LNCAP (cell line): Measurements from ENCODE around the gene RALGAPA1.
A peak's percentile ranks its signal among the peaks of the same experiment; 100 is the strongest.

Source experiments
- CTCF ChIP-seq: fragments of 450-650 bp; IDR thresholded peaks from 2 replicates; pipeline ENCODE4 v1.5.1; 2017; ENCODE audit warnings: mild to moderate bottlenecking

RALGAPA1 gene

DNA sequence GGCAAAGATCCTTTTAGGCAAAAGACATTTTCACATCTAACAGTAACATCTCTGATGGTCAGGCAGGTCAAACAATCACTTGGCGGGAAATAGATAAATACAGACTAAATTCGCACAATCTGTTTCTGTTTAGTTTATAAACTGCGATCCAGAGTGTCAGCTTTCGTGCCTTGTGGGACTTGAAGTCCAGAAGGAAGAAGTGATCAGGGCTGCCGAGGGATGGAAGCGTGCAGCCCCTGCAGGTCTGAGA lies 16.8 kb upstream of the RALGAPA1 start:
- no peak for TF ChIP-seq CTCF

DNA sequence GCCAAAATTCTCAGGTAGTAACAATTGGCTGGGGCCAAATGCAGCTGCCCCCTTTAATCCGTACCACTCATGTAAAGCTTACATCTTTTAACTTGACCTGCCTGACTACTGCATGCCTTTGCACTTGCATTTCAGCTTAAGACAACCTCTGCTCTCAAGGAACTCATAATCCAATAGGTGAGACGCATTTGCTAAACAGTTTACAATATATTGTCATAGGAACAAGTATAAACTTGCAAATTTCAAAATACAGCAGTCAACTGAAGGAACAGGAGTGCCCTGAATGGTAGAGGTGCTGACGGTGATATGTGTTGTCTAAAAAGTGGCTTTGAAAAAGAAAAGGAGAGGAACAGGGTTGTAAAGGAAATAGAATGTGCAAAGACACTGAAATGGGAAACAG lies 13.4 kb upstream of the RALGAPA1 start:
- no peak for TF ChIP-seq CTCF

- peak; percentile 91 for TF ChIP-seq CTCF
Observed at GRCh38 chr14:35821564-35822411, 12.7 kb upstream of the RALGAPA1 start.

- no peak for TF ChIP-seq CTCF
Observed at GRCh38 chr14:35819591-35820540, 10.8 kb upstream of the RALGAPA1 start.

DNA sequence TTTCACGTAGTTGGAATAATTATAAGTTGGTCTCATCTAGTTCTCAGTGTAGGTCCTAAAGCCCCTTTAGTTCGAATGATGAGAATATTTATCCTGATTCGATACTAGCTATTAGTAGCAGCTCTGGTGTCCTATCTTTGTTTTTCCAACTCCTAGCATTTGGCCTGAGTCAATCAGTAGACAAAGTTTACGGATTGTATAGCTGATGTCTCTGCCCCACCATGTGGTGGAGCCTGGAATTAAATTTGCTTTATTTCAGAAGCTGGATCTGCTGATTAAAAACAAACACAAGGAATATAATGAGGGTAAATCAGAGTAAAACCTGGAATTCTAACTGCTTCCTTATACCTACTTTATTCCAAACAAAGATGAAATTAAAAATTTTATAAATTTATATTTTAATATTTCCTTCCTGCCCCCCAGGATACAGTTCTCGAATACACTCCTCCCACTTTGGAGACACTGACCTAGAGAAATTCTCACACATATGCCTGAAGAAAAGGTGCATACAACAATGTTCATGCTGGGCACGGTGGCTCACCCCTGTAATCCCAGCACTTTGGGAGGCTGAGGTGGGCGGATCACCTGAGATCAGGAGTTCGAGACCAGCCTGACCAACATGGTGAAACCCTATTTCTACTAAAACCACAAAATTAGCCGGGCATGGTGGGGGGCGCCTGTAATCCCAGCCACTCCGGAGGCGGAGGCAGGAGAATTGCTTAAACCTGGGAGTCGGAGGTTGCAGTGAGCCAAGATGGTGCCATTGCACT lies 9.4 kb upstream of the RALGAPA1 start:
- peak; percentile 82 for TF ChIP-seq CTCF

GRCh38 chr14:35814371-35815005 lies 5.4 kb upstream of the RALGAPA1 start:
- TF ChIP-seq CTCF, result peak; percentile 89

DNA sequence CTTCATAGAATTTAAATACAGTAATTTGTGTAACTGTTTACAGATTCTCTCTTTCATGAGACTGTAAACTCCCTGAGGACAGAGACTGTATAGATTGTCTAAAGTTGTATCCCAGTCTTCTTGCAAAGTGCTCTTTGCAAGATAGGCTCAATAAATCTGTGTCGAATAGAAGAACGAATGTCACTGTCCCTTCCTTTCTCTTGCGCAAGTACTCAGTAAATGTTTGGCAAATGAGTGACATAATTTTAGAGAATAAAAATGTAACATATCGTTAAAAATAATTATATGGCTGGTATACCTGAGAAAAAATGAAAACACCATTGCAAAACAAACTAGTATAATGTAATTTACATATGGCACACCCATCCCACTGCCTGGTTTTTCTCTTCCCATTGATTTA lies 1.9 kb upstream of the RALGAPA1 start:
- TF ChIP-seq CTCF, result no peak
